ENCODE data around the gene CLEC19A. TPM values are rescaled to one million over a fixed set of nuclear protein-coding genes. Genes with fewer than 3 reads are reported as not detected.

CLEC19A gene
- total and polyA plus RNA-seq, 2 donors, result not detected

DNA sequence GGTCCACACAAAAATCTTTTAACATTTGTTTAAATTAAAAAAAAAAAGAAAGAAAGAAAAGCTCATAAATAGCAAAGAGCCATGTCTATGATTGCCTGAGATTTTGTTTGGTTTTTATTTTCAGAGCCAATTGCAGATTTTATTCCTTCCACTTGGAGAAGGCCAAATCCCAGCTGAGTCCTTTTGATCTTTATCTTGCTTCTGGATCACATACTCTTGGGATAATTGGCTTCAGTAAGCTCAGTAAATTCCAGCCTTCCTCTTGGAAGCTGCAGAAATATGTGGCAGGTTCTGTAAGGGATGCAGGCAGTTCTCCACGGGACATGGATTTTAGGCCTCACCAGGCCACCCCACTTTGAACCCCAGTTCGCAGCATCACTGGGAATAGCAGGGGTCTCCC is 68.8 kb downstream of the CLEC19A start:
- Histone ChIP-seq H3K36me3 (ENCODE audit: insufficient read depth) (no peaks in the 10 kb centered on the region), H3K4me1 (ENCODE audit: insufficient read depth) (no peaks in the 10 kb centered on the region), H3K4me3 (ENCODE audit: low read depth, low read length) (no peak overlapping the region), H3K27ac (ENCODE audit: low read depth) (no peak overlapping the region)
- peak; percentile 5 for DNase-seq (ENCODE audit: extremely low spot score)
- WGBS, result 31% methylated on average over 2 of the region's 2 CpGs

DNA sequence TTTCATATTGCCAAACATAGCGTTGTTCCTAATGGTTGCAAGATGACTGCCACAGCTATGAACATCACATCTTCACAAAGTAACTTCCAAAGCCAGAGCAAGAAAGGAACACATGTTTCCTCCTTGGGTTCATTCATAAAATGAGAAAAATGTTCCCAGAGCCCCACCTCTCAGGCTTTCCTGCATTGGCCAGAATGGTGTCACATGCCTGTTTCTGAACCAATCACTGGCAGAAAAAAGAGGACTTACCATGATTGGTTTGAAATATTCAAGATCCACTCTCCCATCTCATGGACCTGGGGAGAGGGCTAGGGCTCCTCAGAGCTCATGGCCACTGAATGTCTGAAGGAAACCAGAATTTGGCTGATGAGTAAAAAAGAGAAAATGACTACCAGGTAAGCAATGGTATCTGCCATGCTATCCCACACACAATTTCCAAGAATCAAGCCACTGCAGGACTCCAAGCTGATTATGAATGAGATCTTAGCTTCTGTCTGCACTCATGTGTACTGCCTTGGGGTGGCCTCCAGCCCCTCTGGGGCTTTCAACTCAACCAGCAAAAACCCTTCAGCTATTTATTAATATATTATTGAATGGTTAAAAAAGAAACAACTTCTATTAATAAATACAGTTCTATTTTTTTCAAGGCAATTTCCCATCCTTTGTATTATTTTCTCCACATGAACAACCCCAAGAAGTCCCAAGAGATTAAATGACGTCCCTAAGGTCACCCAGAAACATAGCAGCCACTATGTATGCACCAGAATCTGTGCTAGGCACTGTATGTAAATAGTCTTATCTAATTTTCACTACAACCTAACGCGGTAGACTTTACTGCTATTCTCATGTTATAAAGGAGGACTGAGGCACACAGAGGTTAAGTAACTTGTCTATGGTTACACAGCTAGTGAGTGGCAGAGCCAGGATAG is 70.8 kb downstream of the CLEC19A start:
- Histone ChIP-seq H3K27ac (ENCODE audit: low read depth) (no peak overlapping the region), H3K4me1 (ENCODE audit: insufficient read depth) (no peaks in the 10 kb centered on the region), H3K36me3 (ENCODE audit: insufficient read depth) (no peaks in the 10 kb centered on the region), H3K4me3 (ENCODE audit: low read depth, low read length) (no peak overlapping the region)
- DNase-seq (ENCODE audit: extremely low spot score), result no peak
- WGBS, result 66% methylated on average over 4 of the region's 4 CpGs

DNA sequence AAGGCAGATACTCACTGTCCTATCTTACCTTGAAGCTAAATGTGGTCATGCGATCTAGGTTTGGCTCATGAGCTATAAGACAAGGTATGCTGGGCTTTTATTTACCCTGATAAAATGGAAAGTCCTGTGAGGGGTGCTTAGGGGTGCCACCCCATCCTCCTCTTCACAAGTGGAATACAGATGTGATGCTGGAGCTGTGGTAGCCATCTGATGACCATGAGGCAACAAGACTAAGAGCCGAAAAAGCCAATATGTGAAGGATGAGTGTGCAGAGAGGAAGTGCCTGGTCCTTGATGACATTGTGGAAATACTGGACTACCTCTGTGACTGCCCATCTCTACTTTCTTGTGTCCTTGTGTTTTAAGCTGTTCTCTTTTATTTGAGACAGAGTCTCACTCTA is 74.0 kb downstream of the CLEC19A start:
- Histone ChIP-seq H3K4me3 (ENCODE audit: low read depth, low read length) (no peak overlapping the region), H3K36me3 (ENCODE audit: insufficient read depth) (no peaks in the 10 kb centered on the region), H3K4me1 (ENCODE audit: insufficient read depth) (no peaks in the 10 kb centered on the region), H3K27ac (ENCODE audit: low read depth) (no peak overlapping the region)
- no peak for DNase-seq (ENCODE audit: extremely low spot score)
- WGBS, result 95% methylated on average over 2 of the region's 2 CpGs

Other genes starting within 250 kb of the CLEC19A start
- 23.8 TPM for gene COQ7, start 218.1 kb upstream of the CLEC19A start, total RNA-seq
- gene COQ7, start 218.1 kb upstream of the CLEC19A start, polyA plus RNA-seq, result 22.1 TPM
- 63.5 TPM for gene ITPRIPL2, start 171.8 kb upstream of the CLEC19A start, total RNA-seq
- gene ITPRIPL2, start 171.8 kb upstream of the CLEC19A start, polyA plus RNA-seq, result 14.5 TPM
- 6.5 TPM for gene SYT17, start 117.5 kb upstream of the CLEC19A start, total RNA-seq
- 1.8 TPM for gene SYT17, start 117.5 kb upstream of the CLEC19A start, polyA plus RNA-seq
- 0.32 TPM for gene TMC5, start 132.2 kb downstream of the CLEC19A start, total RNA-seq
- gene TMC5, start 132.2 kb downstream of the CLEC19A start, polyA plus RNA-seq, result 0.05 TPM
- gene GDE1, start 236.4 kb downstream of the CLEC19A start, total RNA-seq, result 54.8 TPM
- 73.9 TPM for gene GDE1, start 236.4 kb downstream of the CLEC19A start, polyA plus RNA-seq
- gene CCP110, start 238.2 kb downstream of the CLEC19A start, total RNA-seq, result 61.5 TPM
- gene CCP110, start 238.2 kb downstream of the CLEC19A start, polyA plus RNA-seq, result 9.6 TPM

All from urinary bladder (tissue), 4 donors.